Mesodermal cell (in vitro differentiated cells): ENCODE measurements around the gene DPF1.
A peak's percentile ranks its signal among the peaks of the same experiment; 100 is the strongest.

Experiments used
- H3K27ac ChIP-seq: 2 replicates; pipeline ENCODE4 v1.7.0; 2013; ENCODE audit warnings: mild to moderate bottlenecking, low read depth, low read length, moderate library complexity; ENCODE audit not compliant: severe bottlenecking
- H3K36me3 ChIP-seq: 2 replicates; pipeline ENCODE4 v1.7.1; 2013; ENCODE audit warnings: mild to moderate bottlenecking, low read length, moderate library complexity; ENCODE audit not compliant: control insufficient read depth, insufficient read depth
- H3K4me1 ChIP-seq: one replicate; pipeline ENCODE4 v1.7.1; 2013; ENCODE audit warnings: mild to moderate bottlenecking, low read length; ENCODE audit not compliant: insufficient read depth, control insufficient read depth, poor library complexity, severe bottlenecking
- H3K4me3 ChIP-seq: 2 replicates; pipeline ENCODE4 v1.7.0; 2013; ENCODE audit warnings: low read length, control low read depth, mild to moderate bottlenecking; ENCODE audit not compliant: insufficient read depth, poor library complexity, severe bottlenecking; ENCODE audit errors: extremely low read depth
- H3K9me3 ChIP-seq: 2 replicates; pipeline ENCODE4 v1.7.1; 2013; ENCODE audit warnings: mild to moderate bottlenecking, low read length, moderate library complexity; ENCODE audit not compliant: control insufficient read depth
- WGBS, 2 experiments: methylation state at CpG; one replicate each; pipeline ENCODE4 v1.1.5; 2013; ENCODE audit warnings: missing lambda C conversion rate in 2 of 2; ENCODE audit not compliant: insufficient coverage in 2 of 2; 5-methylcytosine and 5-hydroxymethylcytosine counted together

DPF1 gene

DNA sequence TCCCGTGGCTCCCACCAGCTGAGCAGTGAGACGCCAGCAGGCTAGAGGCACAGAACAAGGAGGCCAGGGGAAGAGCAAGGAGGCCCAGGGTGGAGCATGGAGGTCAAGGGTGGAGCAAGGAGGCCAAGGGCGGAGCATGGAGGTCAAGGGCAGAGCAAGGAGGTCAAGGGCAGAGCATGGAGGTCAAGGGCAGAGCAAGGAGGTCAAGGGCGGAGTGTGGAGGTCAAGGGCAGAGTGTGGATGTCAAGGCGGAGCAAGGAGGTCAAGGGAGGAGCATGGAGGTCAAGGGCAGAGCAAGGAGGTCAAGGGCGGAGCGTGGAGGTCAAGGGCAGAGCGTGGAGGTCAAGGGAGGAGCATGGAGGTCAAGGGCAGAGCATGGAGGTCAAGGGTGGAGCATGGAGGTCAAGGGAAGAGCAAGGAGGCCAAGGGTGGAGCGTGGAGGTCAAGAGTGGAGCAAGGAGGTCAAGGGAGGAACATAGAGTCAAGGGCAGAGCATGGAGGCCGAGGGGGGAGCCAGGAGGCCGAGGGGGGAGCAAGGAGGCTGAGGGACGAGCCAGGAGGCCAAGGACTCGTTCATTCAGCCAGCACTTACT is 27.7 kb downstream of the DPF1 start:
- H3K9me3 ChIP-seq, result no peaks in the 10 kb centered on the region
- H3K4me3 ChIP-seq, result no peak overlapping the region
- H3K4me1 ChIP-seq, result no peaks in the 10 kb centered on the region
- peaks cover 6% of the 10 kb centered on the region for H3K36me3 ChIP-seq
- no peak overlapping the region for H3K27ac ChIP-seq
- WGBS, 2 experiments, result 91% methylated on average over 13 of the region's 13 CpGs

DNA sequence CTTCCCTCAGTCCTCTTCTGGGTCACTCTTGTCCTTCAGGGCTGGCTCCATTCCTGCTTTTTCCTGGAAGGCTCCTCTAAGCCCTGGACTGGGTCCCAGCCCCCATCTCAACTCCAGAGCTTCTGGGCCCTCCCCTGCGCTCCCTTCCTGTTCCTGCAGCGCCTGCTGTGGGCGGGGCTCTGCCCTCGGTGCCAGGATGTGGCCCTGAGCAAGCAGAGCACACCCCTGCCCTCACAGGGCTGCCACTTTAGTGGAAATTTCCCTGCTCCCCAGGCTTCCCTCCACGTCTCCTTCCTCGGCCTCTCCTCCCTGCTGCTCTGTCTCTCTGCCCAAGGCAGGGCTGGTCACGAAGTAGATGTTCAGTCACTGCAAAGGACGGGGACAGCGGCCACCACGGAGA is 28.8 kb downstream of the DPF1 start:
- no peak overlapping the region for H3K4me3 ChIP-seq
- peaks cover 6% of the 10 kb centered on the region for H3K36me3 ChIP-seq
- 88 to 90% methylated on average over 10 of the region's 10 CpGs for WGBS, 2 experiments
- no peak overlapping the region for H3K27ac ChIP-seq
- no peaks in the 10 kb centered on the region for H3K4me1 ChIP-seq
- H3K9me3 ChIP-seq, result no peaks in the 10 kb centered on the region

DNA sequence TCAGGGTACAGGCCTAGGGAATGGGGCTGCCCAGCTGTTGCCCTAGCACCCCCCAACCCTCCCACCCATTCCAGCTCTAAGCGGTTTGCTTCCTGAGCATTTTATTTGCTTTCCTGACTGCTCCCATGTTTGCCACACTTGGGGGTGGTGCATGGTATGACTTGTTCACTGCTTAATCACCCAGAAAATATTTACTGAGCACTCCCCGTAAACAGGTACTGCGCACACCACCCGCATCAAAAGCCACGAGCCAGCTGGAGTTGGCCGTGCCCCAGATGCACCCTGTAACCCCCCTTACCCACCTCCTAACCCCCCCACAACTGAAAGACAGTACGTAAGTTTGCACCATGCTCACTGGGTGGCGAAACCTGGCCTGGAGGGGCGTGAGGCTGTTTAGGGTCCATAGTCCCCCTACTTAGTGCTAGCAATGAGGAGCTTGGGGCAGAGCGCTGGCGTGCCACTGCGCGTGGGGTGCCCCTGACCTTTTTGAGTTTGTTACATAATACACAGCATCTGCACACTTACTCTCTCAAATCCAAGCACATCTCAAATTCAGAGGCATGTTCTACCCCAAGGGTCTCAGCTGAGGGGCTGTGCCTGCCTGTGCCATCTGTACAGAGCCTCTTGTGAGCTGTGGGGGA is 29.8 kb downstream of the DPF1 start:
- Histone ChIP-seq H3K36me3 (peaks cover 6% of the 10 kb centered on the region), H3K9me3 (no peaks in the 10 kb centered on the region), H3K4me1 (no peaks in the 10 kb centered on the region), H3K27ac (no peak overlapping the region), H3K4me3 (no peak overlapping the region)
- WGBS, 2 experiments, result 91 to 92% methylated on average over 11 to 12 of the region's 13 CpGs

DNA sequence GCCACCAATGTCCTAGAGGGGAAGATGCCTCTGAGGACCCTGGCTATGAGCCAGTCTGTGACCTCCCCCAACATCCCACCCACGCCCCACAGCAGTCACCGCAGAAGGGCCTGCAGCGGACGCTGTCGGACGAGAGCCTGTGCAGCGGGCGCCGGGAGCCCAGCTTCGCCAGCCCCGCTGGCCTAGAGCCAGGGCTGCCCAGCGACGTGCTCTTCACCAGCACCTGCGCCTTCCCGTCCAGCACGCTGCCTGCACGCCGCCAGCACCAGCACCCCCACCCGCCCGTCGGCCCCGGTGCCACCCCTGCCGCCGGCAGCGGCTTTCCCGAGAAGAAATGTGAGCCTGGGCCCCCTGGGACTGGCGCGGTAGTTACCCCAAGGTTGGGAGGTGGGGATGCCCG is 30.6 kb downstream of the DPF1 start:
- Histone ChIP-seq H3K27ac (no peak overlapping the region), H3K36me3 (peaks cover 4% of the 10 kb centered on the region), H3K4me1 (no peaks in the 10 kb centered on the region), H3K4me3 (no peak overlapping the region), H3K9me3 (no peaks in the 10 kb centered on the region)
- 96% methylated on average over 28 to 29 of the region's 29 CpGs for WGBS, 2 experiments

DNA sequence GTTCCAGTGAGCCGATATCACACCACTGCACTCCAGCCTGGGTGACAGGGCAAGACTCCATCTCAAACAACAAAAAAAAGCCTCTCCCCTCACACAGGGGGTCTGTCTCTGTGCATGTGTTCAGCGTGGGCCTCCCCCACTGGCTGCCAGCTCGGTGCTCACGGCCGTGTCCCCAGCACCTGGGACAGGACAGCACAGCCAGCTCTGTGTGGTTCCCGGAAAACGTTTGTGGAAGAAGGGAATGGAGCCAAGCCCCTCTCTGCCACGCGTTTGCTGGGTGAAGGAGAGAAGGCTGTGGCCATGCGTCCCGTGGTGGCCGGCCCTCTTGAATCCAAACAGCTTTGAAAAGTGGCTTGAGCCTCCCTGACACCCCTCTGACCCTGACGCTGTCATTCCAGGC is 32.3 kb downstream of the DPF1 start:
- Histone ChIP-seq H3K27ac (no peak overlapping the region), H3K9me3 (no peaks in the 10 kb centered on the region), H3K4me1 (no peaks in the 10 kb centered on the region), H3K4me3 (no peak overlapping the region), H3K36me3 (peaks cover 3% of the 10 kb centered on the region)
- WGBS, 2 experiments, result 88 to 94% methylated on average over 9 to 12 of the region's 13 CpGs

DNA sequence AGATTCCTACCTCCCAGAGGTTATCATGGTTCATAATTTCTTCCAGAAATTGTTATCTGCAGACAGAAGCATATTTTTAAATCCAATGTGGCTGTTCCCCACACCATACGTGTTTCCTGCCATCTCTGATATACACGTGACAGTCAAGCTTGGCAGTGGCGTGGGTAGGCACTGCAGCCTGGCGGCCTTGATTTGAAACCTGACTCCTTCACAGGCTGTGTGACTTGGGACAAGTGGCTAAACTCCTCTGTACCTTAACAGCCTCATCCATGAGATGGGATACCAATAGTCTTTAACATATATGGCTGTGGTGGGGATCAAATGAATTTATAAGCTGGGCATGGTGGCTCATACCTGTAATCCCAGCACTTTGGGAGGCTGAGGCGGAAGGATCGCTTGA is 33.2 kb downstream of the DPF1 start:
- Histone ChIP-seq H3K36me3 (peaks cover 5% of the 10 kb centered on the region), H3K4me3 (no peak overlapping the region), H3K4me1 (no peaks in the 10 kb centered on the region), H3K27ac (no peak overlapping the region), H3K9me3 (no peaks in the 10 kb centered on the region)
- WGBS, 2 experiments, result 95 to 96% methylated on average over 5 to 6 of the region's 6 CpGs

DNA sequence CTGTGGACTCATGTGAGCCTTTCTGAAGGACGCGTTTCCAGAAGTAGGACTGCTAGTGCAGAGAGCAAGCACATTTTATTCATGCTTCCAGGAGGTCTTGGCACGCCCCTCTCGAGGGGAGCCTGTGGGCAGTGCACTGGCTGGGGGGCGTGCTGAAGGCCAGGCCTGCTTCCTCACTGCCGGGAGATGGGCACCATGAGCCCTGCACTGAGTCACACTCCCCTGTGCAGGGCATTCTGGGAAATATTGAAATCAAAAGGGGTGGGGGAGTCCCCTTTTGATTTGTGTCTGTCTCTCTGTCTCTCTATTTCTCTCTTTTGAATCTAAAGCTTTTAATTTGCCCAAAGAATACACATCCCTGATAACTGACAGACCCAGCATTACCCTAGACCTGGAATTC is 34.0 kb downstream of the DPF1 start:
- no peak overlapping the region for H3K27ac ChIP-seq
- H3K4me3 ChIP-seq, result no peak overlapping the region
- H3K4me1 ChIP-seq, result no peaks in the 10 kb centered on the region
- WGBS, 2 experiments, result 80 to 82% methylated on average over 6 of the region's 6 CpGs
- H3K36me3 ChIP-seq, result peaks cover 7% of the 10 kb centered on the region
- H3K9me3 ChIP-seq, result no peaks in the 10 kb centered on the region

DNA sequence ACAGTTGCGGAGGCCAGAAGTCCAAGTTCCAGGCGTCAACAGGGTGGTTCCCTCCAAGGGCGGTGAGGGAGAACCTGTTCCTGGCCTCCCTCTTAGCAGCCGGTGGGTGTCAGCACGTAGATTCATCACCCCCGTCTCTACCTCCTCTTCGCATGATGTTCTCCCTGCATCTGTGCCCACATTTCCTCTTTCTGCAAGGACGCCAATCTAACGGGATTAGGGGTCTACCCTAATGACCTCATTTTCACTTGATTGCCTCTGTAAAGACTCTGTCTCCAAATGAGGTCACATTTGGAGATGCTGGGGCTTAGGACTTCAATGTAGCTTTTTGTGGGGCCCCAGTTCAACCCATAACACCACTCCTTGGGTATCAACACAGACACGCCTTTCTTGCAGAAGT is 38.5 kb downstream of the DPF1 start:
- 95 to 96% methylated on average over 8 to 10 of the region's 10 CpGs for WGBS, 2 experiments
- Histone ChIP-seq H3K4me3 (no peak overlapping the region), H3K27ac (no peak overlapping the region), H3K9me3 (peaks cover 4% of the 10 kb centered on the region), H3K36me3 (peaks cover 10% of the 10 kb centered on the region), H3K4me1 (peaks cover 5% of the 10 kb centered on the region)

DNA sequence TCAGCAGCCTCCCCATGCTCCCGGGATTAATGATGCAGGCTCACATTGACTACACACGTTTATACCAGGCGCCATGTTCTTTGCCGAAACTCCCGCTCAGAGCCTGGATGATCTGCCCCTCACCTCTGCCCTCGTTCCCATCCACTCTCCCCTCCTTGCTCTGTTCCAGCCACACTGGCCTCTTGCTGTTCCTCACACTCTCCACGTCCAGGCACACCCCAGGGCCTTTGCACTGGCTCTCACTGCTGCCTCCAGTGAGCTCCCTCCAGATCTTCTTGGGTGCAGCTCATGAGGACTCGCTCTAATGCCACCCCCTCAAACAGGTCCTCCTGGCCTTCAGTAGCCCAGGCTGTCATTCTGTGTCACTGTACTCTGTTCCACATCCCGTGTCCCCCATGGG is 39.2 kb downstream of the DPF1 start:
- WGBS, 2 experiments, result 93 to 96% methylated on average over 9 of the region's 9 CpGs
- Histone ChIP-seq H3K9me3 (peaks cover 6% of the 10 kb centered on the region), H3K36me3 (peaks cover 10% of the 10 kb centered on the region), H3K27ac (no peak overlapping the region), H3K4me1 (peaks cover 5% of the 10 kb centered on the region), H3K4me3 (no peak overlapping the region)

DNA sequence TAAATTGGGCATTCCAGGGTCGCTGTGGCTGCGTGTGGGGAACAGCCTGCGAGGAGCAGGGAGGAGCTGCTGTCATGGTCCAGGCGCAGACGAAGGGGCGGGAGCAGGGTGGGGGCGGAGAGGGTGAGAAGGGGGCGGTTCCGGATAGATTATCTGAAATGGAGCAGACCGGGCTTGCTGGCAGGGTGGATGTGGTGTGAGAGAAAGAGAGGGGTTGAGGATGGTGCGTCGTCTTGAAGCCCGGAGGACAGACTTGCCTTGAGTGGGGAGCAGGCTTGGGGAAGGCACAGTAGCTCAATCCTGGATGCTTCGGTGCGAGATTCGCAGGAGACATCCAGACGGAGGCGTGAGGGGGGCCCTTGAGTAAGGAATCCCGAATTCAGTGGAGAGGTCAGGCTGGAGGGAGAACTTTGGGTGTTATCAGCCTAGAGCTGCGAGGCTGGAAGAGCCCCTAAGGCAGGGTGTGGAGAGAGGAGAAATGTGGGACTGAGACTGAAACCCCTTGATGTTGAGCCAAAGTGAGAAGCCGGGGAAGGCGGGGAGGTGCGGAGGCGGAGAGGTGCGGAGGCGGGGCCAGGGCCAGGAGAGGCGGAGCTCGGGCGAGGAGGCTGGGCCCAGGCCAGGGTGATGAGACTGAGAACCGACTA is 40.6 kb downstream of the DPF1 start:
- peaks cover 5% of the 10 kb centered on the region for H3K4me1 ChIP-seq
- no peak overlapping the region for H3K27ac ChIP-seq
- peak overlapping the region; percentile 27 for H3K4me3 ChIP-seq
- H3K9me3 ChIP-seq, result peaks cover 6% of the 10 kb centered on the region
- H3K36me3 ChIP-seq, result peaks cover 10% of the 10 kb centered on the region
- WGBS, 2 experiments, result 5 to 7% methylated on average over 17 to 28 of the region's 30 CpGs
